GM19452 (cell line): Measurements from ENCODE around the gene CD72.
"Not testable (repeated sequence)": the region's sequence is repeated elsewhere in the genome, so short reads cannot be mapped to it uniquely, and the experiment has no call there.

ENCODE experiments used
- ATAC-seq: cut with Tn5 transposase; IDR thresholded peaks from one replicate; pipeline ENCODE4 v1.9.1; 2021; ENCODE audit not compliant: unreplicated experiment

CD72 gene

GRCh38 chr9:35598866-35599590 lies 19.2 kb downstream of the CD72 start:
- no peak for ATAC-seq

- not testable (repeated sequence) for ATAC-seq
Observed at GRCh38 chr9:35596907-35597306, 21.3 kb downstream of the CD72 start.

GRCh38 chr9:35594471-35594870 lies 23.7 kb downstream of the CD72 start:
- ATAC-seq, result no peak

GRCh38 chr9:35593581-35593980 lies 24.6 kb downstream of the CD72 start:
- ATAC-seq, result no peak

GRCh38 chr9:35588506-35588905 lies 29.7 kb downstream of the CD72 start:
- ATAC-seq, result not testable (repeated sequence)

- not testable (repeated sequence) for ATAC-seq
Observed at GRCh38 chr9:35584681-35585080, 33.5 kb downstream of the CD72 start.

GRCh38 chr9:35583521-35583920 lies 34.7 kb downstream of the CD72 start:
- not testable (repeated sequence) for ATAC-seq

GRCh38 chr9:35579659-35580227 lies 38.5 kb downstream of the CD72 start:
- ATAC-seq, result not testable (repeated sequence)

GRCh38 chr9:35579130-35579529 lies 39.1 kb downstream of the CD72 start:
- no peak for ATAC-seq

GRCh38 chr9:35577486-35577885 lies 40.7 kb downstream of the CD72 start:
- ATAC-seq, result no peak

GRCh38 chr9:35575478-35575877 lies 42.7 kb downstream of the CD72 start:
- ATAC-seq, result no peak

GRCh38 chr9:35574578-35575122 lies 43.6 kb downstream of the CD72 start:
- ATAC-seq, result no peak

- no peak for ATAC-seq
Observed at GRCh38 chr9:35570709-35571504, 47.3 kb downstream of the CD72 start.

- ATAC-seq, result no peak
Observed at GRCh38 chr9:35569206-35569605, 49.0 kb downstream of the CD72 start.

- no peak for ATAC-seq
Observed at GRCh38 chr9:35568196-35568595, 50.0 kb downstream of the CD72 start.

GRCh38 chr9:35566417-35566816 lies 51.8 kb downstream of the CD72 start:
- no peak for ATAC-seq

GRCh38 chr9:35564658-35565061 lies 53.6 kb downstream of the CD72 start:
- no peak for ATAC-seq

- ATAC-seq, result no peak
Observed at GRCh38 chr9:35563791-35564197, 54.4 kb downstream of the CD72 start.

- no peak for ATAC-seq
Observed at GRCh38 chr9:35562895-35563780, 55.1 kb downstream of the CD72 start.

GRCh38 chr9:35561468-35562261 lies 56.5 kb downstream of the CD72 start:
- ATAC-seq, result no peak
